WTC11 (cell line): ENCODE measurements around the gene YWHAQ.

Source experiments
- CTCF ChIP-seq: fragments of 200-600 bp; IDR thresholded peaks from 2 replicates; pipeline ENCODE4 v1.8.0; 2022; ENCODE audit warnings: antibody characterized with exemption
- FOXJ3 ChIP-seq: sonication (generic); formaldehyde crosslinking; IDR thresholded peaks from 2 replicates; pipeline ENCODE4 v1.9.0; 2021; ENCODE audit warnings: missing genetic modification reagents, mild to moderate bottlenecking, borderline replicate concordance

- TF ChIP-seq FOXJ3 (CRISPR knock-in tag) (no peak), CTCF (no peak)
Measured at GRCh38 chr2:9644603-9645002, 13.8 kb upstream of the YWHAQ start.
